Measurements from ENCODE around the gene NUTF2.
A peak's percentile ranks its signal among the peaks of the same experiment; 100 is the strongest.
"Not testable (repeated sequence)": the region's sequence is repeated elsewhere in the genome, so short reads cannot be mapped to it uniquely, and the experiment has no call there.

Gene NUTF2

GRCh38 chr16:67864044-67864443, 17.3 kb downstream of the NUTF2 start:
- not testable (repeated sequence) for DNase-seq (ENCODE audit: low read depth in 2 of 2)

- DNase-seq (ENCODE audit: low read depth in 2 of 2): no peak
Measured at GRCh38 chr16:67864594-67864993, 17.9 kb downstream of the NUTF2 start.

- no peak for DNase-seq (ENCODE audit: low read depth in 2 of 2)
Measured at GRCh38 chr16:67865318-67865717, 18.6 kb downstream of the NUTF2 start.

- no peak for DNase-seq (ENCODE audit: low read depth in 2 of 2)
Measured at GRCh38 chr16:67868290-67868689, 21.6 kb downstream of the NUTF2 start.

- DNase-seq (ENCODE audit: low read depth in 2 of 2): no peak
Measured at GRCh38 chr16:67869653-67870052, 22.9 kb downstream of the NUTF2 start.

GRCh38 chr16:67871256-67871655, 24.5 kb downstream of the NUTF2 start:
- no peak for DNase-seq (ENCODE audit: low read depth in 2 of 2)

- no peak for DNase-seq (ENCODE audit: low read depth in 2 of 2)
Measured at GRCh38 chr16:67872131-67872630, 25.4 kb downstream of the NUTF2 start.

- DNase-seq (ENCODE audit: low read depth in 2 of 2): peak; percentile 84
Measured at GRCh38 chr16:67872631-67873434, 26.1 kb downstream of the NUTF2 start, which contains the start of gene EDC4. Gene EDC4, plus strand, starts transcription at chr16:67873052. Its CDS starts 210 bp downstream, at chr16:67873262.

- peak in 1 of 2 experiments; percentile 8 for DNase-seq (ENCODE audit: low read depth in 2 of 2)
Measured at GRCh38 chr16:67873435-67874370, 27.0 kb downstream of the NUTF2 start.

GRCh38 chr16:67874372-67874771, 27.6 kb downstream of the NUTF2 start:
- DNase-seq (ENCODE audit: low read depth in 2 of 2): no peak

- DNase-seq (ENCODE audit: low read depth in 2 of 2): no peak
Measured at GRCh38 chr16:67877064-67877463, 30.3 kb downstream of the NUTF2 start.

GRCh38 chr16:67878232-67878631, 31.5 kb downstream of the NUTF2 start:
- no peak for DNase-seq (ENCODE audit: low read depth in 2 of 2)

- DNase-seq (ENCODE audit: low read depth in 2 of 2): no peak
Measured at GRCh38 chr16:67878846-67879245, 32.1 kb downstream of the NUTF2 start.

GRCh38 chr16:67879462-67879861, 32.7 kb downstream of the NUTF2 start:
- no peak for DNase-seq (ENCODE audit: low read depth in 2 of 2)

- DNase-seq (ENCODE audit: low read depth in 2 of 2): no peak
Measured at GRCh38 chr16:67879936-67880335, 33.2 kb downstream of the NUTF2 start.

- no peak for DNase-seq (ENCODE audit: low read depth in 2 of 2)
Measured at GRCh38 chr16:67880584-67880983, 33.9 kb downstream of the NUTF2 start.

- no peak for DNase-seq (ENCODE audit: low read depth in 2 of 2)
Measured at GRCh38 chr16:67881621-67882161, 35.0 kb downstream of the NUTF2 start.

- no peak for DNase-seq (ENCODE audit: low read depth in 2 of 2)
Measured at GRCh38 chr16:67882374-67883145, 35.8 kb downstream of the NUTF2 start.

GRCh38 chr16:67883146-67883871, 36.6 kb downstream of the NUTF2 start:
- DNase-seq (ENCODE audit: low read depth in 2 of 2): no peak

- DNase-seq (ENCODE audit: low read depth in 2 of 2): peak; percentile 28 to 56
Measured at GRCh38 chr16:67883872-67884261, 37.1 kb downstream of the NUTF2 start.

GRCh38 chr16:67884684-67885083, 38.0 kb downstream of the NUTF2 start, which contains the start of gene NRN1L:
Gene NRN1L, plus strand, starts transcription at chr16:67884885. Its CDS starts 19 bp downstream, at chr16:67884904.
- no peak for DNase-seq (ENCODE audit: low read depth in 2 of 2)

All from stimulated activated CD4-positive, alpha-beta T cell treated with anti-CD3 and anti-CD28 coated beads, Interleukin-12 subunit alpha, Interleukin-12 subunit beta, amount 100 ng/mL, for 24 hours (primary cell).